ENCODE measurements around the gene ALDH4A1. TPM values are rescaled to one million over a fixed set of nuclear protein-coding genes. Genes with fewer than 3 reads are reported as not detected.
"Not testable (repeated sequence)": the region's sequence is repeated elsewhere in the genome, so short reads cannot be mapped to it uniquely, and the experiment has no call there.

Gene ALDH4A1
- polyA plus RNA-seq, 5 donors: 14.5 to 23.2 (median 17.7) TPM

DNA sequence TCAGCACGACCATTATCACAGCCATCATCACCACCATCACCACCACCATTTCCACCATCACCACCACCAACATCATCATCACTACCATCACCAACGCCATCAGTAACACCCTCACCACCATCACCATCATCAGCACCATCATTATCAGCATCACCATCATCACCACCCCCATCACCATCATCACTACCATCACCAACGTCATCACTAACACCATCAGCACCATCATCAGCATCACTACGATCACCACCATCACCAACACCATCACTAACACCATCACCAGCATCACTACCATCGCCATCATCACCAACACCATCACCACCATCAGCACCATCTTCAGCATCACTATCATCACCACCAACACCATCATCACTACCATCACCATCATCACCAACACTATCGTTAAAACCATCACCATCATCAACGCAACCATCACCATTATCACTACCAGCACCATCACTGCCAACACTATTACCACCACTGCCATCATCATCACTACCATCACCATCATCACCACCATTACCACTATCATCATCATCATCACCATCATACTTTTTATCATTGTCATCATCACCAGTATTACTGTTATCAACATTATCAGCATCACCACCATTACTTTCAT, 44.2 kb downstream of the ALDH4A1 start:
- DNase-seq: no peak

DNA sequence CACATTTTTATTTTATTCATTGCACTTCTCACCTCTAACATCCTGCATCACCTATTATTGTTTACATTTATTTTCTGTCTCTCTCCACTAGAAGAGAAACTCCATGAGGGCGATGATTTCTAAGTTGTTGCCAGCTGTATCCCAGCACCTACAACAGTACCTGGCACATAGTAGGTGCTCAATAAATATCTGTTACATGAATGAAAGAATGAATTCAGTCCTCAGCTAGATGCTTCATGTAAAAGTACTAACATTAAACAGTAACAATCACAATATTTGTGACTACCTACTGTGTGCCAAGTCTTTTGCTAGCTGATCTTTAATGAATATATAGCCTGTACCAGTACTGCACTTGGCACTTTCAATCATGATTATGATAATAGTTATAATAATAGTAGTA, 45.9 kb downstream of the ALDH4A1 start:
- DNase-seq: no peak

DNA sequence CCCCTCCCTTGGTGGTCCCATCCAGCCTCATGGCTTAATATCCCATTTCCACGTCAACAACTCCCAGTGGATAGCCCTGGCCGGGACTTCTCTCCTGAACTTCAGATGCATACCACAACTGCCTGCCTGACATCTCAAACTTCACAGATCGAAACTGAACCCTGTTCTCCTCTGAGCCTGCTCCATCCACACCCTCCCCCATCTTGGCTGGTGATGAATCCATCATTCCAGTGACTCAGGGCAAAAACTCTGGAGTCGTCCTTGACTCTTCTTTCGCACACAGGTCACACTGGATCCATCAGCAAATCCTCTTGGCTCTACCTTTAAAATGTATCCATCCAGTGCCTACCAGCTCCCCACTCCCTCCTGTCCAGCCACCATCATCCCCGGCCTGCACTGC, 46.8 kb downstream of the ALDH4A1 start:
- no peak for DNase-seq

DNA sequence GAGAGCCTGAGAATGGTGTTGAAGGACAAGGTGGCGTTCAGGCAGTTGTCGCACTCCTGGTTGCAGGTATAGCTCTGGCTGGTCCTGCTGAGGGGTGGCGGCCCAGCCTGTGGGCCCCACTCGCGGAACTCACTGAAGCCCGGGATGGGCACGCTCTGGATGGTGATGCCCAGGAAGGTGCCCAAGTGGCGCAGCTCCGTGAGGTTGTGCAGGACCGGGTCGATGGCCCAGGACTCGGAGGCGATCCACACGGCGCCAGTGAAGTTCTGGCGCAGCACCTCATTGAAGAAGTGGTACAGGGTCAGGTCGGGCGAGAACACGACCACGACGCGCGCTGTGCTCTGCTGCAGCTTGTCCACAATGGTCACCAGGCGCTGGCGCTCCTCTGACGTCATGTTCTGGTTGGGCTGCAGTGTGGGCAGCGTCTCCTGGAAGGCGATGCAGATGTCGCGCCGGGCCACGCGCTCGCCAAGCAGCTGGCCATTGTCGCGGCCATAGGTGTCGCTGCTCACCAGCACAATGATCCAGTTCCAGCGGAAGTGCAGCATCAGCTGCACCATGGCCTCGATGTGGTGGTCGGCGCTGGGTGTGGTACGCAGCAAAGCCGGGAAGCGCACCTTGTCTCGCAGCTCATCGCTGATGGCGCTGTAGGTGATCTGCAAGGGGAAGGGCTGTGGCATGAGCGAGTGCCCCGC, 47.9 kb downstream of the ALDH4A1 start:
- no peak for DNase-seq

DNA sequence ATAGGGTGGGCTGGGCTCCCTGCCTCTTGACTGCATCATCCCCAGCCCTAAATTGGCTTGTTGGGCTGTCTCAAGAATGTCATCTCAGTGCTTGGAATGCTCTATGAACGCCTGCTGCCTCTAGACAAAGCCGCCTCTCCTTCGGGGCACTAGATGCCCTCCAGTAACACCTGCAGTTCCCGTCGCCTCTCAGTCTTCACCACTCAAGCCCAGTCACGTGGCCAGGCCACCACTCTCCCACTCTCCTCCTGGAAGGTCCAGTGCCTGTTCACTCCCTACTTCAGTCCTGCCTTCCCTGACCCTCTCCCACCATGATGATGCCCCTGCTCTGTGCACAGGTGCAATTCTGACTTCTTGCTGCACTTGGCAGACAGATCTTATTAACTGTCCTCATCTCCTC, 49.9 kb downstream of the ALDH4A1 start:
- DNase-seq: no peak

DNA sequence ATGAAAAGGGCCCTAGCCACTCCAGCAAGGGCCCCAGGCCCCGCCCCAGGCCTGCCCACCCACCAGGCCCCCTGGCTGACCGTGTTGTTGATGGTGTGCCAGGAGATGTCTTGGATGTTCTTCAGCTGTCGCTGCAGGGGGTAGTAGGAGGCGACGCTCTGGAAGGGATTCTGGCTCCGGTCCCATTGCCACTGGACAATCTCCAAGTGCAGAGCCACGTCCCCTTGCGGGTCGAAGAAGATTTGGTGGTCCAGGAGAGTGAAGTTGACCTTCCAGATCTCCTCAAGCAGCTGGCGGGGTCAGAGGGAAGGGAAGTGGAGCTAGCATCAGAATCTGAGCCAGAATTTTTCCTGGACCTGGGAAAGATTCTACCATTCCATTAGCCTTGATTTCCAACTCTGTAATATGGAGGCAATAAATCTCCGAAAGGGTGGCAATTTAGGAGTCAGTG, 53.1 kb downstream of the ALDH4A1 start:
- DNase-seq: peak; percentile 86 to 88

DNA sequence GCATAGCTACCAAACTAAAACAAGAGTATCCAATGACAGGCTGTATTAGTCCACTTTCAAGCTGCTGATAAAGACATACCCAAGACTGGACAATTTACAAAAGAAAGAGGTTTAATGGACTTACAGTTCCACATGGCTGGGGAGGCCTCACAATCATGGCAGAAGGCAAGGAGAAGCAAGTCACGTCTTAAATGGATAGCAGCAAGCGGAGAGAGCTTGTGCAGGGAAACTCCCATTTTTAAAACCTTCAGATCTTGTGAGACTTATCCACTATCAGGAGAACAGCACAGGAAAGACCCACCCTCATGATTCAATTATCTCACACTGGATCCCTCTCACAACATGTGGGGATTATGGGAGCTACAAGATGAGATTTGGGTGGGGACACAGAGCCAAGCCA, 54.6 kb downstream of the ALDH4A1 start:
- not testable (repeated sequence) for DNase-seq

DNA sequence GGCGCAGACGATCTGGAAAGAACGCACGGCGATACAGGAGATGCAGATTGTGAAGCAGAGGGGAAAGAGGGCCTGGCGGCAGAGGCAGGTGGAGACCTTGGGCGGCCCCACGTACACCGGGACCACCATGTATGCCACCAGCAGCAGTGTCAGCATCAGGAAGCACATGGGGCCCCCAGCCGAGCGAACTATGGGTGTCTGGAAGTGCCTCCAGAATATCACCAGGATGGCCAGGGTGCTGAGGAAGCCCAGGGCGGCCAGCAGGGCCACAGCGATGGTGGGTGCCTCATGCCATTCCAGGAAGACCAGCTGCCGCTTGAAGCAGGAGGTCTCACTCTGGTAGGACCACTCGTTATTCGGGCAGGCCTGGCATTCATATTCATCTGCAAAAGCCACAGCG, 62.2 kb downstream of the ALDH4A1 start:
- DNase-seq: no peak

DNA sequence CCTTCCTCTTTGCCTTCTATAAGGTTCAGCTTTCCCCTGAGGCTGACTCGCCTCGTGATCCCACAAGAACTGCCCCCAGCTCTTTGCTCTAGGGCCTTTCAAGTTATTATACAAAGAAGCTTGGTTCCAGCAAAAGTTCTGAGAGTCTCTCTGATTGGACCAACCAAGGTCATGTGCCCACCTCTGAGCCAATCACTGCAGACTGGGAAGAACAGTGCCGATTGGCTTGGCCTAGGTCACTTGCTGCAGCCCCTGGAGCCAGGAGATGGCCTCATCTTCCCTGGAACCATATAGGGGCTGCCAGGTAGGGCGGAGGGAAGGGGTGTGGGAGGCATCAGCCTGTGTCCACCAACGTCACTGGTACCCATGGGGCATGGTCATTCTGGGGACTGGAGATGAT, 65.7 kb downstream of the ALDH4A1 start:
- no peak for DNase-seq

DNA sequence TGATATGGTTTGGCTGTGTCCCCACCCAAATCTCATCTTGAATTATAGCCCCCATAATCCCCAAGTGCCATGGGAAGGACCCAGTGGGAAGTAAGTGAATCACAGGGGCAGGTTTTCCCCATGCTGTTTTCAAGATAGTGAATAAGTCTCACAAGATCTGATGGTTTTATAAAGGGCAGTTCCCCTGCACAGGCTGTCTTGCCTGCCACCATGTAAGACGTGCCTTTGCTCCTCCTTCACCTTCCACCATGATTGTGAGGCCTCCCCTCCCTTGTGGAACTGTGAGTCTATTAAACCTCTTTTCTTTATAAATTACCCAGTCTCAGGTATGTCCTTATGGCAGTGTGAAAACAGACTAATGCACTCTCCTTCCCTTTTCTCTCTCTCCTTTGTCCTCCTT, 70.0 kb downstream of the ALDH4A1 start:
- not testable (repeated sequence) for DNase-seq

DNA sequence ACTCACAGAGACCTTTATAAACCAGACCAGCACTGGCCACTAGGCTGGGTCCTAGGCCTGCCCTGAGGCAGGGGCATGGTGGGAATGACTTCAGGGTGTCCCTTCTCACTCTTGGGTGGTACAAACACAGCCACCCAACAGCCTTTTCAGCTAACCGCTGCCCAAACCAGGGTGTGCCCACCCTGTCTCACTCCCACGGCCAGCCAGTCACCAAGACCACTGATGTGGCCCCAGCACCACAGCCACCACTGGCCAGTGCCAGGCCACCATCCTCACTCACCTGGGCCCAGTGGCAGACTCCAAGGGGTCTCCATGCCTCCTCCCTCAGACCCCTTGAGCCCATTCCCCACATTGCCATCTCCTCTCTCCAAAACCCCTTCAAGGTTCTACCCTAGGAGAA, 70.7 kb downstream of the ALDH4A1 start:
- no peak for DNase-seq

DNA sequence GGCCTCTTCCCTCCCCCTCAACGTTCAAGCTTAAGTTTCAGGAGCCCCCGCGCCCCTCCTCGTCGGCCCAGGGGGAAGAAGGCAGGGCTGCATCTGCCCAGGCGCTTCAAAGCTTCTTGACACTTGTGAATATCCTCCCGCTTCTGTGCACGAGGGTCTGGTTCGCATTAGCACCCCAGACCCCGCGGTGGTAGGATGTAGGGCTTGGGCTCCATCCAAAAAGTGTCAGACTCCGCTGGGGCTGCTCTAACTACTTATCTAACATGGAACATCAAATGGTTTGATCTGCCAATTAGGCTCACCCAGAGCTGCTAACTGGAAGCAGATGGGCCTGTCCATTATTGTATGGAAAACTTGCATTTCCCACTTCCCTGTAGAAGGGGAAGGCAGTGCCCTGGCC, 71.8 kb downstream of the ALDH4A1 start:
- no peak for DNase-seq

DNA sequence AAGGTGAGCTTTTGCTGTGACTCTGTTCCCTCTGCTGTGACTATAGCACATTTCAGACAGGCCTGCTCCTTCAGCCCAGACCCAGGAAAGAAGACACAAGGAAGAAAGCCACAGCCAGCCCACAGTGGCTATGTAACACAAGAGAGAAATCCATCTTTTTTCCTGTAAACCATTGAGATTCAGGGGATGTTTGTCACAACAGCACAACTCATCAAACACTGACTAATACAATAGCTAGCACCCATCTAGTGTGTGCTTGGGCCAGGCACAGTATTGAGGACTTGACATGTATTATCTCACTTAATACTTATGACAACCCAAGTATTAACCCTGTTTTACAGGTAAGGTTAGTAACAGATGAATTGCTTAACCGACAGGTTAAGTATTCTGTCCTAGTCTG, 72.7 kb downstream of the ALDH4A1 start:
- DNase-seq: no peak

DNA sequence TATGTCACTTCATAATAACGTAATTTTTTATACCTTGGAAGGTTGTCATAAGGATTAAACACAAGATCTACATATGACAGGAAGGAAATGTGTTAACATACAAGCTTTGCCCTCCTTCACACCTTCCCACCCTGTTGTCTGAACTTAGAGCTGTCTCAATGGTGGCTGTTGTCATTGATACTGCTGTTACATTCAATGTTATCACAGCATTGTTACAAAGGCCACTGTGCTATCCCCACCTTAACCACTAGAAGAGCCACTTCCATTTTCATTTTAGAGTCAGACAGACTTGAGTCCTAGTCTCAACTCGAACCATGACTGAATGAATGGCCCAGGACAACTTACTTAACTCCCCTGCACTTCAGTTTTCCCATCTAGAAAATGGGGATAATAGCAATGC, 74.1 kb downstream of the ALDH4A1 start:
- no peak for DNase-seq

DNA sequence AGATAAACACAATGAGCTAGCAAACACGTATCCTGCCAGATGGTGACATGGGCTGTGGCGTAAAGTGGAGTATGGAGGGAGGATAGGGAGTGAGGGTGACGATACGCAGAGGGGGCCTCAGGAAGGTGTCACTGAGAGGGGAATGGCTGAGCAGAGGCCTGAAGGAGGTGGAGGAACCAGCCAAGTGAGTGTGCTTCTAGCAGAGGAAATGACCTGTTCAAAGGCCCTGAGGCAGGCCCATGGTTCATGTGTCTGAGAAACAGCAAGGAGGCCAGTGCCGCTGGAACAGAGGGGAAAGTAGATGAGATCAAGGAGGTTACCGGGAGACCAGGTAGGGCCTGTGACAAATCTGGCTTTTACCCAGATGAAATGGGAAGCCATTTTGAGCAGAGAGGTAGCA, 78.9 kb downstream of the ALDH4A1 start:
- no peak for DNase-seq

Other genes with a start within 250 kb of the ALDH4A1 start
- gene TAS1R2, start 42.9 kb downstream of the ALDH4A1 start, polyA plus RNA-seq (ENCODE audit: insufficient read depth in 1 of 5, insufficient read length in 5 of 5, low replicate concordance in 1 of 5): not detected
- gene IFFO2, start 54.1 kb upstream of the ALDH4A1 start, polyA plus RNA-seq (ENCODE audit: insufficient read depth in 1 of 5, insufficient read length in 5 of 5, low replicate concordance in 1 of 5): 10 to 100 TPM; 13.2 to 25.7 (median 20.4) TPM